CD4-positive, alpha-beta T cell treated with Interferon alpha-2 for 1 hour (primary cell): Measurements from ENCODE around the gene GNAI3.

ENCODE experiments used
- DNase-seq, 2 donors: peaks; one replicate each; pipeline ENCODE4 v3.0.0-alpha.2; 2020 to 2022

The GNAI3 gene

DNA sequence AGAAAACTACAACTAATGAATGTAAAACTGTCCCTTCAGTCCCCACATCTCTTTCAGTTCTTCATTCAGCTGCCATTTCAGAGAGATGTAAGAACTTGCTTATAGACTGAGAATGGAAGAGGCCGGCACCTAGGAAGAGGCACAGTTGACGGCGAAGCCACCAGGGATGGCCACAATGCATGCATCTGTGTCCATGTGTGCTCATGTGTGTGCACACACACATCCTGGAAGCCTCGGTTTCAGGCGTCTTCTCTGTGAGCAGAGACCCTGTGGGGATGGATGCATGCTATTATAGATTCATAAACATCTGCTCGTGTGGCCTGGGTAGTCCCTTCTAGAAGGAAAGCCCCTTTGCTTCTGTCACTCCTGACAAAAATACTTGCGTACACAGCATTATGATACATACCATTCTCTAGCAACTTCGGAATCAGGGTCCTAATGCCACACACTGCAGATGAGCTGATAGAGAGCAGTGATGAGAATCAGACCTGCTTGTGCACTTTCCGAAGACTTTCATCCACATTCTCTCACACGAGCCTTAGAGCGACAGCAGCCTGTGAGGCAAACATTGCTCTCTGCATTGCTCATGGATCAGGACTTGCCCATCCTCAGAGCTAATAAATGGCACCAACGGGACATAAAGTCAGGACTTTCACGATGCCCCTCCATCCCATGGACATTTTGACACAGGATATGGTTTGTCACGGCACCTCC, 21.2 kb upstream of the GNAI3 start:
- no peak for DNase-seq

DNA sequence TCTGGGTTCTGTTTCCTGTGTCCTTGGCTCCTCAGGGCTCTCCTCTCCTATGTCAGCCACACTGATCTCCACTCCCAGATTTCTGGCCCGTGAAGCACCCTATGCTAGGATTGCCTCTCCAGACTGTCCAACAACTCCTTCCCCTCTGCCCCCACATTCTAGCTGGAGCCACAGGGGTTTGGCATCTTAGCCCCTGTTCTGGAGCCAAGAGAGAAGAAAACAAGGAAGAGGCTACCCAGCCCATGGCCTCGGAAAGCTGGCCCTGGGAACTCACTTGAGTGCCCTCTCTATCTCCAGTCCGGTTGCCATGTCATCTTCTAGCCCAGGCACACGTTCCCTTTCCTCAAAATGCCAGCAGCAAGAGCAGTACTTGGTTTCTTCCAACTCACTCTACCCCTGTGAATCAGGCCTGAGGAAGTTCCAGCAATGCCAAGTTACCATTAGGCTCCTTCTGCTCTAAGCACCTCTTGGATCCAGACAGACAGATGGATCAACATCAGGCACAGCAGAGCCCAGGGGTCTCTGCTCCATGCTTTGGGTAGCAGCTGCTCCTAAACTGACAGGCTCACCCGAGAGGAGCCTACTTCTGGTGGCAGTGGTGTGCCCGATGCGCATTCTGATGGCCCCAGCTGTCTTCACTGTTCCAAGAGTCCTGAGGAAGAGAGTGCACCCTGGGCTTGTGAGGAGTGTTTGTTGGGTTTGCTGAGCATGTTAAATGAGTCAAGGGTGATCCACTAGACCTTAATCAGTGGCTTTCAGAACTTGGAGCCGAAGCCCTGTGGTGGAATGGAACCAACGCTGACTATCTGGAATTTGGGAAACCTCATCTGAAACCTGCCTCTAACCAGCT, 20.3 kb upstream of the GNAI3 start:
- no peak for DNase-seq

DNA sequence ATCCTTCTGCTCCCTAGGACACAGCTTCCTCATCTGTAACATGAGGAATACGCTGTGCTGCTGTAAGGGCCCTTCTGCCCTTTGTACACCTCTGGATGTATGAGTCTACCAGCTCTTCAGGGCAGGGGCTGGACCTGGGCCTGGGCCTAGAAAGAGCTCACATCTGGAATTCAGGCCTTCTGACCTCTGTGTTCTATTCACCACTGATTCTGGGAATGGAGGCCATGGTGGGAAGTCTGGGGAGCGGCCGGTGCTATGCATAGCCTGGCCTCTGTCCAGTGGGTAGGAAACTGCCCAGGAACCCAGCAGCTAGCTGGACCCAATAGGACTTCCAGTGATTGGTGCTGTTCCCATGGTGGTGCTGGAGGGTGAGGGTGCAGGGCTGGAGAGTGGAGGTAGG, 19.7 kb upstream of the GNAI3 start:
- DNase-seq: no peak

DNA sequence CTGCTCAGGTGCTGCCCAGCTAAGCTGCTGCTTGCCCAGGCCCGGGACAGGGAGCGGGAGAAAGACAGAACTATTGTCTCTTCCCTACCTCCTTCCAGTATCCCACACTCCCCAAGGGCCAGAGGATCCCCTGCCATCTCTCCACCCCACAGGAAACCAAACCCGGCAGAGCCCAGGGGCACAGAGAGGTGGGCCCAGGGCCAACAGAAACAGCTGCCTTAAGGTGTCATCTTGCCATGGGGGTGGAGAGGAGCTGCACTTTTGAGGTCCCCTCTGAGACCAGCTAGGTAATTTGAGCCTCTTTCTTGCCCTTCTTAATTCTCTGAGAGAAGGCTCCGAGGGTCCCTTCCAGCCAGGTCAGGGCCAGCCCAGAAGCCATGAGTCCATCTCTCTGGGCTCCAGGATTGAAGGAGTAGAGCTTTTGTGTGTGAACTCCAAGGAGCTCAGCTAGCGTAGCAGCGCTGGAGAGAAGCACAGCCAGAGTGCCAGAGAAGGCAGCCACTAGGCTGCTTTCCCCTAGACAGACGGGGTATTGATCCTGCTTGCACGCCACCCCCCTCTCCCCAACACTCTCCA, 18.4 kb upstream of the GNAI3 start:
- no peak for DNase-seq

DNA sequence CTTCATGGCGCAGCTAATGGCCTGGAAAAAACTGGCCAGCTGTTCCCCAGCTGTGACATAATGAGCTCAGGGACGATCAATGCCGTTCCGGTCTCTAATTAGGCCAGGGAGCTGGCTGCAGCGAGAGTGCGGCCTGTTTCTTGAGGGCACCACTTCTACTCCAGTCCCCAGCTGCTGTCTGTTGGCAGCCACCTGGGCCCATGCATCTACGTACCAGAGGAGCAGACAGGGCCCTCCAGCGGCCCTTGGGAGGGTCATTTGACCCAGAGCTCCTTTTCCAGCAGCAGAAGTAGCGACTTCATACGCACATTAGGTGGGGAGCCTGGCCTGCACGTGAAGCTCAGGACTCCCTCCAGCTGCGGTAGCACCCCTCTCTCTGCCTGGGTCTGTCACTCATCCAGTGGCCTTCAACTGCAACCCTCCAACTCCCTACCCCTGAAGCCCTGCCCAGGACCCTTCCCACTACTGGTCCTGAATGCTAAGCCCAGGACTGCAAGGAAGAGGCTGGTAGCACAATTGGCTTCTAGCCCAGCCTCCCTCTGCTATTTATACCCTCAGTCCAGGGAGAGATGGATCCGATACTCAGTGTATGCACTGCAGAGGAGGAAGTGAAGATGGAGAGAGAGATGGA, 17.8 kb upstream of the GNAI3 start:
- DNase-seq: no peak

DNA sequence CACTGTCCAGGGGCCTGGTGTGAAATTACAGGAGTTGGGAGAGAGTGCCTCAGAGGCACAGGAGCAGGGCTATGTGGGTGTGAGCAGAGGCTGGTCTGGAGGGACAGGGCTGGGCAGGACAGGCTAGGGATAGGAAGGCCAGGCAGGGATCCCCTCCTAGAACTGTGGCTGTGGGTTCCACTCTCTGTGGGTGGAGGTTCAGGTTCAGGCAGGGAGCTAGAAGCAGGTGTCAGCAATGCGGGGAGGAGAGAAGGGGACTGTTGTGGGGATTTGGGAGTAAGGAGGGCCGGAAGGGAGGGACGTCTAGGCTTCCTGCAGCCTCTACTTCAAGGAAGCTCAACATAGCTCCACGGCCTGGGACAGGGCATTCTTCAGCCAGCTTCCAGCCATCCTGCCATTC, 17.0 kb upstream of the GNAI3 start:
- DNase-seq: no peak

DNA sequence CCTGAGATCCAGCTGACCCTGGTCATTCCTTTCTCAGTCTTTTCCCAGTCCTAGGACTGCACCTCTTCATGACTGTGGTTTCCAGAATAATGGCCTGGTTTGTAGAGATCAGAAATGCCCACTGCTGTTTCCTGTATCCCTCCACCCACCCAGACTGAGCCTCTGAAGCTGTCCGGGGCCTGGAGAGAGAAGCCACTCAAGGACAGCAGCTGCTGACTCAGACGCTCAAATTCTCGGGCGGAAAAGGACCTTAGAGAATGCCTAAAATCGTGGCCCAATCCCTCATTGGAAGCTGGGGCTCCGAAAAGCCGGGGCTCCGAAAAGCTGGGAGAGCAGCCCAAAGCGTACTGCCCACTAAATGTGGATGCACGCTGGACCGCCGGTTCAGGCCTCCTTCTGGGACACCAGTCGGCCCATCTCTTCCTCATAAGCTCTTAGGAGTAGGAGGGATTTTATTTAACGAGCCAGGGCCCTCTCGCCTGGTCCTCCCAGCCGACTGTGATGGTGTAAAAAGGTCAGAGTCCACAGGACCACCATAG, 16.5 kb upstream of the GNAI3 start:
- no peak for DNase-seq

DNA sequence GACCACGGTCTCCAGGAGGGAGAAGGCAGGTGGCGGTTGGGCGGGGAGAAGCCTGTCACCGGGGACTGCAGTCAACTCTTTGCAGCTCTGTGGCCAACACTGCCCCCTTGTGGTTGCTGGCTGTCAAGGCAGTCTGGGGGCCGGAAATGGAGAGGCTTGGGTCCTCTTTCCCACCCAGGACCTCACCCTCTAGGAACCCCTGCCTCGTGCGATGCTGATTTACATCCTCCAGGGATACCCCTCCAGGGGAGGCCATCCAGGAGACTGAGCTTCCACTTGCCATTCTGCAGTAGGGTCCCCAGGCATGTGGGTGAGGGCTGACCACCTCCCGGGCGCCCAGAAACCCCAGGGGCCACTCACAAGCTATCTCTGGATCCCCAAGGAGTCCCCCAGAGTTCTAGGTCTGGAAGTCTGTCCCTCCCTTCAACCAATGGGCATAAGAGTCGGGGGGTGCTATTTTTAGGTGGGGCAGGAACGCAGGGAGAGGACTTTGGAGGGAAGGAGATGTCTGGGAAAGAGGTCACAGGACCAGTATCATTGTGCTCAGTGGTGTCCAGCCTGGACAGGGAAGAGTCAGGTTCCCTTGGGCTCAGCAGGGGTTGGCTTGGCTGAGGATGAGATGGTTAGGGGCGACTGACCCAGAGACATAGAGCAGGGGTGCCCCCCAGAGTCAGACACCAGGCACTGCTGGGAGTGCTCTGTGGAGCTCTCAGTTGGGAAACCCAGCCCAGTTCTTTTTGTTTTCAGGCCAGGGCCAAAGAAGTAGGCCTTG, 15.9 kb upstream of the GNAI3 start:
- peak; percentile 84 to 92 for DNase-seq

DNA sequence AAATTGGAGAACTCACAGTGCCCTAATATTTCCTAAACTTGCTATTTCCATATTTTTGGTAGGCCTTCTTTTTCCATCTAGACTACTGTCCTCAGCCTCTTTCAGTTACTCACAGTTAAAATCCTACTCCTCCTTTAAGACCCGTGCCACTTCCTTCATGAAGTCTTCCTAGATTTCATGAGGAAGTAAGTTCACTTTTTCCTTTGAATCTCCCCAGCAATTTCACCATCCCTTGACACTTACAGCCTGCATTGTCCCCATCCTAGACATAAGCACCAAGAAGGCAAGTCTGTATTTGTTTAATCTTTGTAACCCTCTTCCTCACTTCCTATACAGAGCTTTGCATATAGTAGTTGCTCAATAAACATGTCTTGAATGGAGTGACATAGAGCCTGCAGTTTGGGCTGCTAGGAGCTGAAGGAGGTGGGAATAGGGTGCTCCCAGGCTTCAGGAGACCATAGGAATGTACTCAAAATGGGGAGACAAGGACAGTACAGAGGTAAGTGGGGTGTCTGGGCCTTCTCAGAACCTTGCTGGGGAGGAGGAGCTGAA, 14.0 kb upstream of the GNAI3 start:
- DNase-seq: no peak

DNA sequence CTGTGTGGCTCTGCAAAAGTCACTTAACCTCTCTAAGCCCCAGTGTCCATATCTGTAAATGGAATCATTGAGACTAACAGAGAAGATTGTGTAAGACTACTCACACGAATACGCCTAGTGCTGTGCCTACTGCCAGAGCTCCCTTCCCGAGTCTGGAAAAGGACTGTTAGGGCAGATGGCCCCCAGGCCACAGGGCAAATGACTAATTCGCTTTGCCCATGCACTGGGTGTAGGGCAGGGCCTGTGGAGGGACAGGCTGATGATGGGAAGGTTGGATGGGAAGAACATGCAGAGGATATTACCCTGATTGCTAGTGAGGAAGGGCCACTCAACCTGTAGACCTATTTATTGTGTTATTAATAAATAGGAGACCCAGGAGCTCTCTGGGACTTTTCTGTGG, 12.9 kb upstream of the GNAI3 start:
- DNase-seq: no peak

DNA sequence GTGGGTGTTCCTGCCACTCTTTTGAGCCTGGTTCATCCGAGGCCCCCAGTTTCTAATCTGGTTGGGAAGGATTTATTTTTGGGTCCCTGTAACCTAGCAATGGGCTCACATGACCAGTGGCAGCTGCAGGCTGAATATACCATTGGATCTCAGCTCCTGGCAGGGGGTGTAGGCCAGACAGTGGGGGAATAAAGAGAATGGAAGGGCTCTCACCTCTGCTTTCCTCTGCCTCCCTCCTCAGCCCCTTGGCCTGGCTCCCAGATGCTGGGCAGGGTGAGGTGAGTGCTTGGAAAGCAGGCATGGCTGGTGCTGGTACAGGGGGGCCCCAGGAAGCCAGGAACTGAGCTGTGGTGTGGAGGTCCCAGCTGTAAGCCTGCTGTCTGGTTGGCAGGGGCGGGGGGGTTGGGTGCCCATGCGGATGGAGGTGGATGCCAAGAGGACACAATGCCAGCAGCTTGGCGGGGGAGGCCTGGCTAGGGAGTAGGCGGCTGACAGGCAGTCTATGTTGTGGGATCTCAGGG, 12.4 kb upstream of the GNAI3 start:
- no peak for DNase-seq

DNA sequence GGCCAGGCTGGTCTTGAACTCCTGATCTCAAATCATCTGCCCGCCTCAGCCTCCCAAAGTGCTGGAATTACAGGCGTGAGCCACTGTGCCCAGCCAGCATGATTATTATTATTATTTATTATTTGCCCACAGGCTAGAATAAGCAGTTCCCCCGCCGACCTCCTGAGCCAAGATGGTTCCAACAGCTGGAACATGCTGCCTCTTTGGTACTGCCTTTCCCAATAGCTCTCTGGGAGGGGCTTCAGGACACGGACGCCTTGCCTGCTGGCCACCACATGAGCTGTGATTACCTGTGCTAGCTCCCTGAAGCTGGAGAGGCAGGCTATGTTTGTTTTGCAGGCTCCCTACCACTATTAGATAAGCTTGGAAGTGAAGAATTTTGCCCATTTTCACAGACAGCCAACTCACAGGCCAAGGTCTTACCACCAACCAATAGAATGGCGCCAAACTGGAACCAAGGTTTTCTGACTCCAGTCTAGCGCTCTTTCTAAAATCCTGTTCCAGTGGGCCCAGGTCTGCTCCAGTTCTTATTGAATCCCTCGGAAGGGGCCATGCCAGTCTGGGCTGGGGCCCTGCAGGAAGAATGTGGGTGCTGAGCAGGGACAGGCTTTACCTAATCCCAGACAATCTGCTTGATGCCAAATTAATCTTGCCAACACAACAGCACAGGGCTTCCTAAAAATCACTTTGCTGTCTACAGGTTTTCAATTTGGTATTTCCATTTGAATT, 10.8 kb upstream of the GNAI3 start:
- no peak for DNase-seq

DNA sequence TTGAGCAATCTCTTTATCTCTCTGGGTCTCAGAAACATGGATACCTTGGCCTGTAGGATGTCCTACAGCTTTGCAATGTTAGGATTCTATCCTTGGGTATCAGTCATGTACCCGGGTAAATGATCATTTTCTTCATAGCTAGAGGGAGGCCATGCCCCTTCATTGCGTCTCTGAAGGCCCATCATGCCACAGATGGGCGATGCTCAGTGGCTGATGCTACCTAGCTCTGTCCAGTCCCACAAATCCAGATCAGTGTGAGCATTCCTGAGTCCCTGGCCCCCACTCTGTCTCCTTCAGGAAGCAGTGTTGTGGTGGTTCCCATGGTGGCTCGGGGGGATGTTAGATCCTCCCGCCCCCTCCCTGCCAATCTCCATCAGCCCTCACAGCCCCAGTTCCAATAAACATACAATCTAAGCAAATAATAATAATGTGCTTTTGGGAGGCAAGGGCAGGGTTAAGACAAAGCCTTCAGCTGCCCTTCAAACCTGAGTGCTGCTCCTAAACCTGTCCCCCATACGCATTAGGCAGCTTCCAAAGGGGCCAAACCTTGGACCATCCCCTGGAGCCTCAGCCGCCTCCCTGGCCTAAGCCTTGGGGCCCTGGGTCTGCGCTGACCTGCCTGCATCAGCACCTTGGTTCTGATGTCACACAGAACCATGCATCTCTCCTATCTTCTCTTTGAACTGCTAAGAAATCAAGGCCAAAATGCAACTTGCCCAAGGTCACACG, 9.4 kb upstream of the GNAI3 start:
- no peak for DNase-seq

DNA sequence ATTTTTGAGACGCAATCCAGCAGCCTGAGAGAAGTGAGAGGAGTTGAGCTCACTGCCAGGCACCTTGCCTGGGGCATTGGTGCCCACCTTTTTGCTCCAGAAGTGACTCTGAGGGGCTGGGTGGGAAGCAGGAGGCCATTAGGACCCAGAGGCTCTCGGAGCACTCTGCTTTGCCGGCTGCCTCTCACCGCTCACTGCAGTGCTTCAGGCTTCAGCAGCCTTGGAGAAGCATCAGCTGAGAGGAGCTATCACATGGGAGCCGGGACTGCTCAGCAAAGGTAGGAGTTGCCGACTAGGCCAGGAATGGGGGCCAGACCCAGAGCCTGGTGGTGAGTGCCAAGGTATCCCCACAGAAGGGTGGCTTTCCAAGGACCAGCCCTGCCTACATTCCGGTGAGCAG, 8.7 kb upstream of the GNAI3 start, which contains the start of gene GPR61:
Gene GPR61, plus strand, starts transcription at position 197 of the 400 bp plus-strand sequence. CDS start 3,151 bp downstream, outside the sequence.
- DNase-seq: no peak

DNA sequence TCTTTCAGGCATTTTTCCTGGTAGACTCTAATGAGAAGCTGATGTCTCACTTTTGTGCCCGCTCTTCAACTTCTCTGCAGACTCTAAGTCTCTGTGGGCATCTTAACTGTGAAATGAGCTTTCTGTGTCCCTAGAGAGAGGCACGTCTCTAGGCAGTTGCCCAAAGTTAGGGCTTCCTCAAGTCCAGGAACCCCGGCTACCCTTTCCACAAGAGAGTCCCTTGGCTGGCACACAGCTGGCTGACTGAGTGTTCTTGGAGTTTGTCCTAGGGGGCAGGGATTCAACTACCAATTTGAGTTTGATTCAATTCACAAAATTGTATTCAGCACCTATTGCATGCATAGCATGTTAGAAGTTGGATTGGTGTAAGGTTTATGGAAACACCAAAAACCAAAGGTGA, 7.3 kb upstream of the GNAI3 start:
- no peak for DNase-seq

DNA sequence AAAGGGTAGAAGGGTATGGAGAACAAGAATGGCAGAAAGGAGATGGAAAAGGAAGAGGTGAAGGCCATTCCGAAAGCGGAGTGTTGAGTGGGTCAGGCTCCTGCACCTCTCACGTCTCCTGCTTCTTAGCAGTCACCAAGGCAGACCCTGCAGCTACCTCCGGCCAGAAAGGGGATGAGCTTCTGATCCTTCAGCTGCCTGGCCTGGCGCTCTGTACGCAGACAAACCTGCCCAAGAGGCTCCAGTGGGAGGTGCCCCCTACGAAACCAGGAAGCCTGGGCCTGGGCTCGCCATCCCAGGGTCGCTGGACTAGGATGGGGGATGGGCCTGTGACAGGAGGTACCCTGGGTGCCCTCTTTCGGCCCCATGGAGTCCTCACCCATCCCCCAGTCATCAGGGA, 5.8 kb upstream of the GNAI3 start:
- no peak for DNase-seq

DNA sequence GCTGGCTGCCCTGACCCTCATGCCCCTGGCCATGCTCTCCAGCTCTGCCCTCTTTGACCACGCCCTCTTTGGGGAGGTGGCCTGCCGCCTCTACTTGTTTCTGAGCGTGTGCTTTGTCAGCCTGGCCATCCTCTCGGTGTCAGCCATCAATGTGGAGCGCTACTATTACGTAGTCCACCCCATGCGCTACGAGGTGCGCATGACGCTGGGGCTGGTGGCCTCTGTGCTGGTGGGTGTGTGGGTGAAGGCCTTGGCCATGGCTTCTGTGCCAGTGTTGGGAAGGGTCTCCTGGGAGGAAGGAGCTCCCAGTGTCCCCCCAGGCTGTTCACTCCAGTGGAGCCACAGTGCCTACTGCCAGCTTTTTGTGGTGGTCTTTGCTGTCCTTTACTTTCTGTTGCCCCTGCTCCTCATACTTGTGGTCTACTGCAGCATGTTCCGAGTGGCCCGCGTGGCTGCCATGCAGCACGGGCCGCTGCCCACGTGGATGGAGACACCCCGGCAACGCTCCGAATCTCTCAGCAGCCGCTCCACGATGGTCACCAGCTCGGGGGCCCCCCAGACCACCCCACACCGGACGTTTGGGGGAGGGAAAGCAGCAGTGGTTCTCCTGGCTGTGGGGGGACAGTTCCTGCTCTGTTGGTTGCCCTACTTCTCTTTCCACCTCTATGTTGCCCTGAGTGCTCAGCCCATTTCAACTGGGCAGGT, 5.0 kb upstream of the GNAI3 start:
- no peak for DNase-seq

DNA sequence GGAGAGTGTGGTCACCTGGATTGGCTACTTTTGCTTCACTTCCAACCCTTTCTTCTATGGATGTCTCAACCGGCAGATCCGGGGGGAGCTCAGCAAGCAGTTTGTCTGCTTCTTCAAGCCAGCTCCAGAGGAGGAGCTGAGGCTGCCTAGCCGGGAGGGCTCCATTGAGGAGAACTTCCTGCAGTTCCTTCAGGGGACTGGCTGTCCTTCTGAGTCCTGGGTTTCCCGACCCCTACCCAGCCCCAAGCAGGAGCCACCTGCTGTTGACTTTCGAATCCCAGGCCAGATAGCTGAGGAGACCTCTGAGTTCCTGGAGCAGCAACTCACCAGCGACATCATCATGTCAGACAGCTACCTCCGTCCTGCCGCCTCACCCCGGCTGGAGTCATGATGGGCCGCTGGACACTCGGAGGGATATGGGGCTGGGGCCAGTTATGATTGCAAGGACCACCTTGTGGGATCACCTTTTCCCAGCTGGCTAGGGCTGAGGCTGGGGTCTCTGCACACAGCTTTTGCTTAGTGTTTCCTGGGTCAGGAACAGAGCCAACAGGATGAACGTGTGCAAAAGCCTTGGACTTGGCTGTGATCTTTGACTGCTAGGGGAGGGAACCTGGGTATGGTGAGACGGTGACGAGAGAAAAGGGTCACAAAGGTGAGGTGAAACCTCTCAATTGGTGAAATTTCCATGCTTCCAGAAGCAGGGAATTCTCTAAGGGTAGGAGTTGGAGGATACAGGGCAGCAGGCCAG, 4.3 kb upstream of the GNAI3 start:
- DNase-seq: no peak
